SK-N-MC (cell line): ENCODE measurements around the gene TNFSF10.

ENCODE experiments used
- EZH2 ChIP-seq: fragments of 200-600 bp; sonication (generic); IDR thresholded peaks from one replicate; pipeline ENCODE4 v1.6.1; 2017; ENCODE audit warnings: antibody characterized with exemption
- FOXP2 ChIP-seq: optimal IDR thresholded peaks from 2 replicates; pipeline ENCODE3; 2011; ENCODE audit warnings: mild to moderate bottlenecking, moderate library complexity; ENCODE audit not compliant: insufficient read depth; ENCODE audit errors: extremely low read length, control extremely low read depth
- POLR2AphosphoS5 ChIP-seq: IDR thresholded peaks from 2 replicates; pipeline ENCODE4 v1.6.1; 2012; ENCODE audit warnings: mild to moderate bottlenecking, low read depth, low read length, borderline replicate concordance

DNA sequence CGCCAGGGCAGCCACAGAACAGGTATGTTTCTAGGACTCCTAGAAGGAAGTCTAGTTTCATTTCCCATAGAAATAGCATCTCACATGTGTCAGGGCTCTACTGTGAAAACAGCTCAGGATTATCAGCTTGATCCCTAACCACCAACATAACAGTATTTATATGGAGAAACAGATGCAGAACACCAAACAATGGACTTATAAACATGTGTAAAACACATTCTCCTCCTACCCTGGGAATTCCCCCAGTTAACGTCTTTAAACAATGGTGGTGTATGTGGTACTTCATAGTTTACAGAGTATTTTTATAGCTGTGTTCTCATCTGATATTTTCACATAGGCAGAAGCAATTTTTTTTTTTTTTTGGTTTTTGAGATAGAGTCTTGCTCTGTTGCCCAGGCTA is 9.7 kb downstream of the TNFSF10 start:
- TF ChIP-seq POLR2AphosphoS5 = no peak
- no peak for TF ChIP-seq EZH2
- TF ChIP-seq FOXP2 = no peak
